ENCODE measurements around the gene UNC5C.

DNA sequence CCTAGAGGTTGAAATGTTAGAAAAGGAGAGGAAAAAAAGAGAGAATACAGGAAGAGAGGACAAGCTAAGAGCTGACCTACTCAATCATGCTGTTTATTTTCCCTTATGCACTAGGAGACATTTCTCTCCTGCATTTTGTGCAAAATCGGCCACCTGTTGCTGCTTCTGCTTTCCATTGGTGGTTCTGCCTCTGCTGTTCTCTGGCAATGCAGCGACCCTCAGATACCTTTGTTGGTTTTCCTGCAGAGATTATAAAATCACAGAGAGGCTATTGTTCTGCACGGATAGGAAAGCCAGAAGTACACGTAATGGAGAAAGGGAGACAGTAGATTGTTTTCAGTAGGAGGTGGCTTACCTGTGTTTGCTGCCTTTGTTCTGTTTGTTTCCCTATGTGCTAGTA is 108.9 kb downstream of the UNC5C start:
- no peak for TF ChIP-seq RAD51 (IDR thresholded peaks at IDR 0.05)
- TF ChIP-seq, protein P1, sequence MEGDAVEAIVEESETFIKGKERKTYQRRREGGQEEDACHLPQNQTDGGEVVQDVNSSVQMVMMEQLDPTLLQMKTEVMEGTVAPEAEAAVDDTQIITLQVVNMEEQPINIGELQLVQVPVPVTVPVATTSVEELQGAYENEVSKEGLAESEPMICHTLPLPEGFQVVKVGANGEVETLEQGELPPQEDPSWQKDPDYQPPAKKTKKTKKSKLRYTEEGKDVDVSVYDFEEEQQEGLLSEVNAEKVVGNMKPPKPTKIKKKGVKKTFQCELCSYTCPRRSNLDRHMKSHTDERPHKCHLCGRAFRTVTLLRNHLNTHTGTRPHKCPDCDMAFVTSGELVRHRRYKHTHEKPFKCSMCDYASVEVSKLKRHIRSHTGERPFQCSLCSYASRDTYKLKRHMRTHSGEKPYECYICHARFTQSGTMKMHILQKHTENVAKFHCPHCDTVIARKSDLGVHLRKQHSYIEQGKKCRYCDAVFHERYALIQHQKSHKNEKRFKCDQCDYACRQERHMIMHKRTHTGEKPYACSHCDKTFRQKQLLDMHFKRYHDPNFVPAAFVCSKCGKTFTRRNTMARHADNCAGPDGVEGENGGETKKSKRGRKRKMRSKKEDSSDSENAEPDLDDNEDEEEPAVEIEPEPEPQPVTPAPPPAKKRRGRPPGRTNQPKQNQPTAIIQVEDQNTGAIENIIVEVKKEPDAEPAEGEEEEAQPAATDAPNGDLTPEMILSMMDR (IDR thresholded peaks at IDR 0.05 in 2 of 3, conservative IDR thresholded peaks at IDR 0.05 in 1 of 3; ENCODE audit: control insufficient read depth in 2 of 3, extremely low read depth in 1 of 3, insufficient read depth in 1 of 3, low read depth in 3 of 3, low read length in 3 of 3): no peak
- no peak for TF ChIP-seq TAF1 (IDR thresholded peaks at IDR 0.05; ENCODE audit: borderline replicate concordance, low read depth, low read length)
- TF ChIP-seq FOXK2 (IDR thresholded peaks at IDR 0.05): no peak
- TF ChIP-seq SMAD1 (IDR thresholded peaks at IDR 0.05; ENCODE audit: low read depth, partially characterized antibody): no peak
- TF ChIP-seq EZH2 (IDR thresholded peaks at IDR 0.05; ENCODE audit: borderline replicate concordance, control insufficient read depth, low read depth, low read length): no peak
- TF ChIP-seq POLR2AphosphoS5 (IDR thresholded peaks at IDR 0.05; ENCODE audit: low read length): no peak
- no peak for TF ChIP-seq MYC (IDR thresholded peaks at IDR 0.05; ENCODE audit: insufficient read depth, insufficient read length, insufficient replicate concordance, low read length, severe bottlenecking)
- TF ChIP-seq SMARCA5 (IDR thresholded peaks at IDR 0.05): no peak

Measured in GM12878 (cell line).